NK-92 (cell line): Measurements from ENCODE around the gene SHQ1.

Experiments used
- DNase-seq: peaks from one replicate; lab custom pipeline; 2025; ENCODE audit not compliant: unreplicated experiment; lab: John Stamatoyannopoulos, UW

The SHQ1 gene

DNA sequence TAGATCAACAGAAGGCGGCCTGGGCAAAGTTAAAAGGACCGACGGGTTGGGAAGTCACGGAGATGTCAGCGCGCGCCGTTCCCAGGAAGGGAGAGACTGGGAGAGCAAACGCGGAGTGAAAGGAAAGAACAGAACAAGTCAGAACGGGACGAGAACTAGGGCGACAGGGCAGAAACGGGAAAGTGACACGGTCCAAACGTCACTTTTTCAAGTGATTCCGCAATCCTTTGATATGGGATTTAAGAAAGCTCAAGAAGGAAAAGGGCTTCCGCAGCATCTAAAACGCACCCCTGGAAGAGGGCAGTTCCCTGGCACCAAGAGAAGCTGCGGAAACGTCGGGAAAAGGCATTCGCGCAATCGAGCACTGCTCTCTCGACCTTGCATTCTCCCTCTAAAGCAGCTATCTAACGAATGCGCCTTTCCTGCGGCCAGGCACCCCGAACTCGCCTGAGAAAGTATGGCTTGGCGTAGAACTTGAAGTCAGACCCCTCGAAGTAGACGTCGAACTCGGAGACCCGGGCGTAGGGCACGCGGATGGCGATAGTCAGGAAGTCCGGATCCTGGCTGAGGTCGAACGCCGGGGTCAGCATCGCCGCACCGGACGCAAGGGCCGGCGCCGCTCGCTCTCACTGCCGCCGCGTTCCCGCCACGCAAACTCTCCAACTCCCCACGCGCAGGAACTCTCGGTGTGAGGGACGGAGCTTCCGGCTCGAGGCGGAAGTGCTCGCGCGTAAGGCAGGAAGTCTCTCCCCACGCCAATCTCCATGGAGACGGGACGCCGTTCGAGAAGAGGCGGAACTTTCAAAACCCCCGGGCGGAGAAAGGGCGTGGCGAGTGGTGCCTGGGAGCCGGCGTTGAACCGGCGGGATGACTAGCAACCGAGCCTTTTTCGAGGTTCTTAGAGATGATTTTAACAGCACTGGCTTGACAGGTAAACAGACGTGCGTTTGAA lies at the start of gene SHQ1:
Gene SHQ1, minus strand, starts transcription at position 695 of the 952 bp plus-strand sequence. Its CDS starts 105 bp downstream, at position 590.
- DNase-seq, result peak; percentile 59

DNA sequence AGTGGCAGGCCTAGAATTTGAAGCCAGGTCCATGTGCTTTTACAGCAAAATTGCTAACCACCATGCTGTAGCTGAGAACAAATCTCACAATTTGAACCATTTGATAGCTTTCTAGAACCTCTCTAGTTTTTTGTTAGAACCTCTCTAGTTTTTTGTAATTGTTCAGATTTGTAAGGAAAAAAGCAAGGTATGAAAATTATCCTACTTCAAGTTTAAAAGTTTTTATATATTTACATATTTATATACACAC lies 49.4 kb upstream of the SHQ1 start:
- no peak for DNase-seq

DNA sequence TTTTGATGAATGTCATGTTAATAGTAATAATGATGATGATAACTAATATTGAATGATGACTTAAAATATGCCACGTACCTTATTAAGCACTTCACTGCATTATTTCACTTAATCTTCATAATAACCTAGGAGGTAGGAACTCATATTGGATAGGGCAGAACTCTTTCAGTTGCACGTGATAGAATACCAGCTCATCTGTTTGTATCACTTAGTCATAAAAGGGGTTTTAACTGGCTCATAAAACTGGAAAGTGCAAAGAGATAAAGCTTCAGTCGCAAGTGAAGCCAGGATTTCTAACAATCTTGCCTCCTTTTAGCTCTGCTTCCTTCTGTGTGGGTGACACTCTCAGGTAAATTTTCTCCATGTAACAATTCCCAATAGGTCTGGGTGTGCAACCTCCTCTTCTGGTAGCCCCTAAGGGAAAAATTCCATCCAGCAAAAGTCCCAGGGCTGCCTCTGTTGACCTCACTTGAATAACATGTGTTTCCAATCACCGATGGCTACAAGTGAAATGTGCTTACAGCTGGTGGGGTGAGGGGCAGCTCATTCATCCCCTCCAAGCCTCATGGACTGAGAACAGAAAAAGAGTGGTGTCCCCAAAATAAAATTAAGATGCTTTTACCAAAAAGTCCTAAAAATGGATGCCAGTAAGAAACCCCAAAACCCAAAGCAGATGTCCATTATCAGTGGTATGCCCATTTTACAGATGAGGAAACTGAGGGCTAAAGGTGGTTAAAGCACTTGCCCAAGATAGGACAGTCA lies 48.9 kb upstream of the SHQ1 start:
- DNase-seq, result no peak

DNA sequence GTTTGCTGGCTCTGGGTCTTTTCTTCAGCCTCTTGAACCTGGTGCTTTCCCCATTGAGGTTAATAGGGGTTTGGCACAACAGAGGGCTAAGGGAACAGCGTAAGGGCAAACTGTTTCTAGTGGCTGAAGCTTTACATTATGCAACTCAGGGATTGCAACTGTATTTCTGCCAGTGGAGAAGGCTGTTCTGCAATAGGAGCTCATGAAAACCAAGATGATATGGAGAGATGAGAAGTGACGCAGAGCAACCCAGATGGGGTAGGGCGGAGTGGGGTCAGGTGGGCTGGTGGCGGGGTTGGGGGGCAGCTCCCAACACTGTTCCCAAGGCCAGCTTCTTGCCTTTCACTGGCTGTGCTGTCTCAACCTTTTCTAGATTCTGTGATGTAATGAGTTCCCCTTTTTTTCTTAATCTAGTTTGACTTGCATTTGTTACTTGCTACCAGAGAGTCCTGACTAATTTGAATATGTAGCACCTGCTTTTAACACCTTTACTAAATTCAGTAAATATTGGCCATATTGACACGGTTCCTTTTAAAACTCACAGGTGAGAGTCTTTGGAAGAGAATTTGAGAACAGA lies 46.8 kb upstream of the SHQ1 start:
- DNase-seq, result no peak

DNA sequence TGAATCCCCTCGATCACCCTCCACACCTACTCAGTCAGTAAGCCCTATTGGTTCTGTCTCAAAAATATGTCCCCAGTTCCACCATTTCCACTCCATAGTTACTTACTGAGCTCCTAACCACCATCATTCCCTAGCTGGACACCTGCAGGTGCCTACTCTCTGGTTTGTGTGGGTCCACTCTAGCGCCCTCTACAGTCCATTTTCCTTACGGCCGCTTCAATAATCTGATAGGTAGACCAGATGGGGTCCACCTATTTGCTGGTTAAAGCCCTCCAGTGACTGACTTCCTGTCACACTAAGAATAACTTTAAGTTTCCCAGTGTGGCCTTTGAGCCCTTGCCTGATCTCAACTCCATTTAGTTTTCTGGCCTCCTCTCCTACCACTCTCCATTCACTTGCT lies 44.6 kb upstream of the SHQ1 start:
- no peak for DNase-seq

DNA sequence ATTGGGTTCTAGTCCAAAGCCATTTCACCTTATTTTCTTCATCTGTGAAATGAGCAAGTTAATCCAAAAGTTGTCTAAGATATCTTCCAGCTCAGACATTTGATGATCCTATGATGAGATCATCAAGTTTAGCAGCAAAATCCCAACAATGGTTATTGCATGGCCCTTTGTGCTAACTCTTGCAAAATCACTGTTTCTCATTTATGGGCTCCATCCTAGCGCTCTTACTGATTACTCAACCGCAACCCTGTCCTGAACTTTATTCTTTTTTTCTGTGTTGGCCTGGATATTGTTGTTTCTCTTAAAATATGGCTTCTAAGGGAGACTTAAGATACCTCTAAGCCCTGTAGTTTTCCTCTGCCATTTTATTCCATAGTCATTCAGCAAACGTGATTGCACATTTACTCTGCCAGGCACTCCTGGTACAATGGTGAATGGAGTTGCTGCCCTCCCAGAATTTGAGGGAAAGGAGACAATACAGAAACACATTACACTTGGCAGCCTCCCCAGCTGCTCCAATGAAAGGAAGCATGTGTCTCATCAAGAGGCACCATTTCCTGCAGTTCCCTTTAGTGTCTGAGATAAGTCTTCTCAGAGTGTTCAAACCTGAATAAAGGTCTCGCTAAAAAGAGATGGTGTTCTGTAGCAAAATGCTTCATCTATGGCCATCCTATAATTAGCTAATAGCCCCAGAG lies 44.0 kb upstream of the SHQ1 start:
- no peak for DNase-seq

DNA sequence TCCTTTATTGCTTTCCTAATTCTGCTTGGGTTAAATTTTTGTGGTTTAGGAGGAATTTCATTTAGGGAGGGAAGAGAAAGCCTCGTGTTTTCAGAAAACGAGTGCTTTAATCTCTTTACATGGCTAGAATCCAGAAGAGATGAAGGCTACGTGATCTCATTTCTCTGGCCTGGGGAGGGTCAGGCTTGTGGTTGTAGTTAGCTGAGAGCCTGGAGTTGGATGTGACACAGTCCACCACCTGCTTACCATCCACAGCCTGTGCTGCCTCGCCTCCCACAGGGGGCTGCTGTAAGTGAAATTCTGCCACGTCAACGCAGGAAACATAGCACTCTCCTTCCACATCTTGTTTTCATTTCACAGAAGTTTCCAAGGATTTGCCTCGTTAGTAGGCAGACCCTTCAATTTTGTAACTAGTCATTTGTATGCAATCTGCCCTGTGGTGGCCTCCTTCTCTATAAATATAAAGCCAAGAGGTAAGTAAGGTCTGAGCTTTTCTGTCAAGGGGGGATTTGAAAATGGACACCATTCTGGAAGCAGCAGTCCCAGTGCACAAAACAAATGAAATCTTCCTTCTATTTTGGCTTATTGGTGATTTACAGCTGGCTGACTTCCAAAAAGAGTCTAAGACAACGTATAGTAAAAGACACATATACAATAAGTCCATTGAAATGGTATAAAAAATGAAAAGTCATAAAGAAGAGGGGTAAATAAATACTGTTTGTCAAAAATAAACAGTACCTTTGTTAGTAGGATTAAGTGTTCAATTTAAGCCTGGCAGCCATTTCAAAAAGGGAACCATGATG lies 43.0 kb upstream of the SHQ1 start:
- no peak for DNase-seq

DNA sequence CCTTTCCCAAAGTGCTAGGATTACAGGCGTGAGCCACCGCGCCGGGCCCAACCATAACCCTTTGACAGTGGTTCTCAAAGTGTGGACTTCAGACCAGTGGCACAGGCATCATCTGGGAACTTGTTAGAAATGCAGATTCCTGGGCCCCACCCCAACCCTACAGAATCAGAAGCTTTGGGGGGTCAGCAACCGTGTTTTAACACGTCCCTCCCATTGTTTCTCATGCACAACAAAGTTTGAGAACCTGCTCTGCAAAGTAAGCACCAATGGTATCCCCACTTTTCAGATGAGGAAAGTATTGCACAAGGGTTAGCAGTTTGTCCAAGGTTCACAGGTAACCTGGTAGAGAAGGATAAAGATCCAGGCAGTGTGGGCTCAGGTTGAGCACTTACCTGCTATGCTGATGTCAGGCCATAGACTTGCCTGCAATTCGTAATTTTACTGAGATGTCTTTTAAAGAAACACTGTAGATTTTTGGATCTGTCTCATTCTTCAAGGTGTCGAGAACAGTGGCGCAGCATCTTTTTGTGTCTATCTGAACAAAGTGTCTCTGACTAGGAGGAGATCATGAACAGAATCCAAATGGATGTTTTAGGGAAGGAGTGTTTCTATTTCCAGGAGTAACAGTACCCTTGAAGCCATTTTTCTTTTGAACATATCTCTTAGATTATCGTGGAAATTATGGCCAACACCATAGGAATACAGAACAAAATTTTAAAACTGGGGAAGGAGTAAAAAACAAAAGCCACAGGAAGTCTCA lies 42.1 kb upstream of the SHQ1 start:
- no peak for DNase-seq

DNA sequence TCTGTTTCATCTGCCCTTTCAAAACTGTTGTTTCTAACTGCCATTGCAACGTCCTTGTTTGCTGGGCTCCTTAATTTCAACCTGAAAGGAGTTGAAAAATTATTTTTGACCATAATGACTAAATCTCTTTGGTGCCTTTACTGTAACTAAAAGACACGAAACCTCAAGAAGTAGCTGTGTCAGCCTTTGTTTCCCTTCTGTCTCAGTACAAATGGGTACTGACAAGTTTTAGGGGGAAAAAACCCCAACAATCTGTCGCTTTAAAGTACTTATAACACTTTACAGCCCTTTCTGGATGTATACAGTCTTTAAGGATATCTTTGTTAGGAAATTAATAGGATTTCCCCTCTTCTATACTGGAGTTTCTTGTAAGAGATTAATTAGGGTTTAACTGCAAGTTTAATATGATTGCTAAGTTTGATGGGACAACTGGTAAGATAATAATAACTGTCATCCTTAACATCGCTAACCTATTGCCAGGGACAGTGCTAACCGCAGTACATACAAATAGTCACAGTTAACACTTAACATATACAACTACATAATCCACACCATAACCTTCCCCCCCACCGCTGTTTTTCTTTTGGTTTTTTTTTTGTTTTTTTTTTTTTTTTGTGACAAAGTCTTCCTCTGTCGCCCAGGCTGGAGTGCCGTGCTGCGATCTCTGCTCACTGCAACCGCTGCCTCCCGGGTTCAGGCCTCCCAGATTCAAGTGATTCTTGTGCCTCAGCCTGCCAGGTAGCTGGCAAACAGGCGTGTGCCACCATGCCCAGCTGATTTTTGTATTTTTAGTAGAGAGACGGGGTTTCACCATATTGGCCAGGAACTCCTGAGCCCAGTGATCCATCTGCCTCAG lies 41.3 kb upstream of the SHQ1 start:
- no peak for DNase-seq

DNA sequence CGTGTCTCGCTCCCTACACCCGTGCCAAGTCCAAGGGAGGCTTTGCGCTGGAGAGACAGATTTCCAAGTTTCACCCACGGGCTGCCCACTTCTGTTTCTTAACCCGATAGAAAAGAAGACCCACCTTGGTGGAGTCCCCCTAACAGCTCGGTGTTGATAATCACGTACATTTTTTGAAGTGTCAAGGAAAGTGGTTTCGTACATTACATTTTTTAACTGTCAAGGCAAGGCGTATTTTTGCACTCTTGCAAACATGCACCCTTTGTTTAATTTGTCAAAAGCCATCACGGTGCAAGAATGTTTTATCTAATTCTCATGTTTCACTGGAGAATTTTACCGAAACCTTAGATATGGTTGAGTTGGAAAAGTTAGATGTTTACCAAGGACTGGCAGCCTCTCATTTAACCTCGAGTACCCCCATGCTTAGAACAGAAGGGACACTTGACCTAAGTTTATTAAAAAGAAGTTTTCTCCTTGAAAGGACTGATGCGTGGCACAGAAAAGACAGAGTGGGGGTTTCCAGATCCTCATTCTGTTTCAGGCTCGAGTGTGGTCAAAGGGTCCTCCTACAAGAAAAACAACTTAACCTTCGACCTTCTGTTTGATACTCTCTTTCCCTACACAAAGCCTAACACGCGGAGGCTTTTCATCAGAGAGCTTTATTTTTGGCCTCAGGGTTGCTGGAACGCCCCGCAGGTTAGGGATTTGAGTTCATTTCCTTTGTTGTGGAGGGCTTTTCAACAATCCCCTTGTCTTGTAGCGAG lies 40.5 kb upstream of the SHQ1 start:
- DNase-seq, result no peak

DNA sequence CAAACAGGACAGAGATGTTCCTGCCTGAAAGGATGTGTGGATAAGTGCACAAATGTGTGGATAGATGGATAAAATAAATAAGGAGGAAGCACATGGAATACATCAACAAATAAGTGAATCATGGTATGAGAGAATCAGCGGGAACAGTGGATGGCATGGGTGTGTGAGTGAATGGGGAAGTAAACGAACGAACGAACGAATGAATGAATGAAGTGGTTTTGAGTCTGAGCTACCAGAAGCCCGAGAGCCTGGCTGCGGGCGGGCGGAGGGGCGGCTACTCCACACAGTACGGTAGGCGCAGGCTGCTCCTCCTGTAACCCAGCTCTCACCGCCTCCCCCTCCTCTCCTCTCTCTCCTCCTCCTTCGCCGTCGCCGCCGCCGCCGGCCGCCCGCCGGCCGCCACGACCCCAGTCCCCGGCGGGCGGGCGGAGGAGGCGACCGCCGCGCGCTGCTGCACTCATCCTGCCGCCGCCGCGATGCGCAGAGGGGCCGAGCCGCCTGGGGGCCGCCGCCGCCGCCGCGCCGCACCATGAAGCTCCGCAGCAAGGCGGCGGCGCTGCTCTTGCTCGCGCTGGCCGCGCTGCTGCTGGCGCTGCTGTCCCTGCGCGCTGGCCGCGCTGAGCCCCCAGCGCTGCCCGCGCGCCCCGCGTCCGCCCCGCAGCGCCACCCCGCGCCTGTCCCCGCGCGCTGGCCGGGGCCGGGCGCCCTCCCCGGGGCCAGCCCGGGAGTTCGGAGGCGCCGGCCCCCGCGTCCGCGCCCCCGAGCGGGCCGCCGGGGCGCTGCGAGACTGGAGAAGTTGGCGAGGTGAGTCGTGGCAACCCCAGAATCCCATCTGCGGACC lies 39.7 kb upstream of the SHQ1 start, which contains the start of gene GXYLT2:
Gene GXYLT2, plus strand, starts transcription at position 342 of the 841 bp plus-strand sequence. Its CDS starts 188 bp downstream, at position 530.
- no peak for DNase-seq

DNA sequence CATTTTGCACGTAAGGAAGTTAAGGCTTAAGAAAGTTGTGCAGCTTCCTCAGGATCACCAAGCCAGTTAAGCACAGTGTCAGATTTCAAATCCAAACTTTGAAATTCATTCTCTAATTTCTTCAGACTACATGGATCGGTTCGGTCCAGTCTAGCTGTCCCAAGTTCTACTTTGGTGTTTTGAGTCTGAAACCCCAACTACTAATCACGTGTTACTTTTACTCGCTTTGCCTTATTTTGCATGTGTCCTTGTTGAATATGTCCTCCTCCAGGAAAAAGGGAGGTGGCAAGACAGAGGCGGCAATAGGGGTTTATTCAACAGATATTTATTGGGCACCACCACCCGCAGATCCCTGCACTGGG lies 39.1 kb upstream of the SHQ1 start:
- DNase-seq, result no peak

DNA sequence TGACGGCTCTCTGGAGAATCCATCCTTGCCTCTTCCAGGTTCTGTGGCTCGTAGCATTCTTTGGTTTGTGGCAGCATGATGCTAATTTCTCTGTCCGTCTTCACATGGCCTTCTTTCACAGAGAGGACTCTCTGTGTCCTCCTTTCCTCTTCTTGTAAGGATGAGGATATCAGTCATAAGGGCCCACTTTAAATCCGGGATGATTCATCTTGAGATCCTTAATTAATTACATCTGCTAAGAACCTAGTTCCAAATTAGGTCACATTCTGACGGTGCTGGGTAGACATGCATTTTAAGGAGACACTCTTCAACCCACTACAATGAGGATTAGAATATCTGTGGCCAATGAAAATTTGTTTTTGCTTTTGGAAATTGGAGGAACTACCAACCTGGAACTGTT lies 23.9 kb upstream of the SHQ1 start:
- DNase-seq, result no peak

DNA sequence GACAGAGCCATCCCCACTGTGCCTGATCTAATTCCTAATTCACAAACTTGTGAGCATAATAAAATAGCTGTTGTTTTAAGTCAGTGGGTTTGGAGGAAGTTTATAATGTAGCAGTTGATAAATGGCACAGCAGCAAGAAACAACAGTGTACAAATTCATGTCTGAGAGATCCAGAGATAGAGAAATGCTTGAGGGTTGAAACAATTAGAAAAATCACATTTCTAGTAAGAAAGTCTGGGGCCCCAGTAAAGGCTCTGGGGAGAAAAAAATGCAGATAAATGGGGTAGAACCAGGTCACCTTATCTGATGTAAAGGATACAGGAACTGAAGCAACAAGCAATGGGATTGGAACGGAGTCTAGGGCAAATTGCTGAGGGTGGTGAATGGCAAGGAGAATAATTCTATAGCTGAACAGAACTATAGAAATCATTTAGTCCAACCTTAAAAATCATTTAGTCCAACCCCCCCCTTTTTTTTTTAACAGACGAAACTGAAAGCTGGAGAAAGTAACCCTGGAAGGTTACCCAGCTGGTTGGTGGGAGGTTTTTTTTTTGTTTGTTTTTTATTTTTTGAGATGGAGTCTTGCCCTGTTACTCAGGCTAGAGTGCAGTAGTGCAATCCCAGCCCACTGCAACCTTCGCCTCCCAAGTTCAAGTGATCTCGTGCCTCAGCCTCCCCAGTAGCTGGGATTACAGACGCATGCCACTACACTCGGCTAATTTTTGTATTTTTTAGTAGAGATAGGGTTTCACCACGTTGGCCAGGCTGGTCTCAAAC lies 14.3 kb upstream of the SHQ1 start:
- no peak for DNase-seq

DNA sequence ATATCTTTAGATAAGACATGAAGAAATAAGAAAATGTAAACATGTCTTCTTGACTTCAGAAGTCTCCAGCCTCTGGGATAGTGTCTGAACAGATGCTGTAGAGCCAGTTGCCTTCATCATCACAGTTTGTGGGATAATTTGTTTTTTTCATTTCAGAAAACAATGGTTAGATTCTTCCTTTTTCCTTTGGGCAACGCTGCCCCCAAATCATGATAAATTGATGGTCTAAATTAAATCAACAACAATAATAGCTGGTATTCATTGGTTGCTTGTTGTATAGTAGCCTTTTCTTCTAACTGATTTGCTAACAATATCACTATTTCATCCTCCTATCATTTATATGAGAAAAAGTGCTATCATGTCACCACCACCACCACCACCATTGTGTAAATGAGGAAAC lies 12.6 kb upstream of the SHQ1 start:
- DNase-seq, result no peak

DNA sequence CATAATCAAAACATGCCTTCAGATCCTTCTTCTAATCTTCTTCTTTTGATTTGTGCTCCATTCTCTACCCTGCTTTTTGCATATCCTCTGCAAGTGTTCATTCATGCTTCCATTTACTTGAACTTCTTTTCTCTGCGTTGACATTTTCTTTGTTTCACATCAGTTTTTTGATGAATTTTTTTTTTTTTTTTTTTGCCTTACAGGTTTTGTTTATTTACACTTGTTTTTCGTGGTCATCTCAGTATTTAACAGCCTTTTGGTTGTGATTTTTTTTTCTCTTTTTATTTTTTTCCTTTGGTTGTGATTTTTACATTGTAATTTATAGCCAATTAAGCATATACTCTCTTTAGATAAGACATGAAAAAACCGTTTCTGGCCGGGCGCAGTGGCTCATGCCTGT lies 11.8 kb upstream of the SHQ1 start:
- DNase-seq, result no peak

DNA sequence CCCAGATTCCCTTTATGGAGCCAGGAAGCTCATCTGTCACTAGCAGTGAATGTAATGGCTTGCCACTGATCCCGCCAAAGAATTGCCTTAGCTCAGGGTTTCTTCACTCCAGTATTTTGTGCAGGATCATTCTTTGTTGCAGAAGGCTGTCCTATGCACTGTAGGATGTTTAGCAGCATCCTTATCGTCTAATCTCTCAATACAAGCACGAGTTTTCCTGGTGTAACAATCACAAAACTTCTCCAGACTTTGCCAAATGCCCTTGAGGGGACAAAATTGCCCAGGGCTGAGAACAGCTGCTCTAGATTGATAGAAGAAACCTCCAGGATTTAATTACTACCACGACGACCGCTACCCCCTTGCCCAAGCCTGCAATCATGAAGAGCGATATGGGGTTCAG lies 6.8 kb upstream of the SHQ1 start:
- DNase-seq, result no peak
